Ovary (tissue), 3 donors: ENCODE data around the gene GPR171.

Source experiments
- EP300 ChIP-seq: sonication (generic); formaldehyde crosslinking; IDR thresholded peaks from one replicate; pipeline ENCODE4 v1.6.1; 2017; ENCODE audit warnings: antibody characterized with exemption
- POLR2A ChIP-seq: fragments of 450-650 bp; IDR thresholded peaks from one replicate; pipeline ENCODE4 v1.6.1; 2017; ENCODE audit warnings: antibody characterized with exemption, mild to moderate bottlenecking, moderate library complexity
- TF ChIP-seq, protein P1 (sequence below), 3 donors: fragments of 450-650 bp in 2 of 3; fragments of 200-600 bp in 1 of 3; IDR thresholded peaks; one replicate each; pipeline versions ENCODE4 v1.5.1 to v1.8.0; 2016 to 2022; ENCODE audit warnings: antibody characterized with exemption in 3 of 3, mild to moderate bottlenecking in 1 of 3
- donor health status: DM: no; HTN: no; CAD: no.

DNA sequence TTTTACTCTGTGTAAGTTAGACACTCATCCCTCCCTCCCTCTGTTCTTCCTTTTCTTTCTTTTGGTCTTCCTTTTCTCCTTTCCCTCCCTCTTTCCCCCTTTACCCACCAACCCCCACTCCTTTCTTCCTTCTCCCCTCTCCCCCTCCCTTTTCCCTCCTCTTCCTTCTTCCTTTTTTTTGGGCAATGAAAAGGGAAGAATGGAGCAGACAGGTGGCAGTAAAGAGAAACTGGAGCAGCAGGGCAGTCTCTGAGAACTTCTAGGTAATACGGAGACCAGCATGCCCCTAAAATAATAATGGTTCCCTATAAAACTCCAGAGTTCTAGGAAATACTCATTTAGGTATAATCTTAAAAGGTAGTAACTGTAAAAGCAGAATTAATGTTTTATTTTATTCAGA, 11.4 kb upstream of the GPR171 start:
- TF ChIP-seq, protein P1, sequence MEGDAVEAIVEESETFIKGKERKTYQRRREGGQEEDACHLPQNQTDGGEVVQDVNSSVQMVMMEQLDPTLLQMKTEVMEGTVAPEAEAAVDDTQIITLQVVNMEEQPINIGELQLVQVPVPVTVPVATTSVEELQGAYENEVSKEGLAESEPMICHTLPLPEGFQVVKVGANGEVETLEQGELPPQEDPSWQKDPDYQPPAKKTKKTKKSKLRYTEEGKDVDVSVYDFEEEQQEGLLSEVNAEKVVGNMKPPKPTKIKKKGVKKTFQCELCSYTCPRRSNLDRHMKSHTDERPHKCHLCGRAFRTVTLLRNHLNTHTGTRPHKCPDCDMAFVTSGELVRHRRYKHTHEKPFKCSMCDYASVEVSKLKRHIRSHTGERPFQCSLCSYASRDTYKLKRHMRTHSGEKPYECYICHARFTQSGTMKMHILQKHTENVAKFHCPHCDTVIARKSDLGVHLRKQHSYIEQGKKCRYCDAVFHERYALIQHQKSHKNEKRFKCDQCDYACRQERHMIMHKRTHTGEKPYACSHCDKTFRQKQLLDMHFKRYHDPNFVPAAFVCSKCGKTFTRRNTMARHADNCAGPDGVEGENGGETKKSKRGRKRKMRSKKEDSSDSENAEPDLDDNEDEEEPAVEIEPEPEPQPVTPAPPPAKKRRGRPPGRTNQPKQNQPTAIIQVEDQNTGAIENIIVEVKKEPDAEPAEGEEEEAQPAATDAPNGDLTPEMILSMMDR (IDR thresholded peaks at IDR 0.05): no peak
- TF ChIP-seq EP300 (no peak), POLR2A (no peak)
